Putamen (tissue), 1 donor: Measurements from ENCODE around the gene HNF1A.

Experiments used
- DNase-seq: peaks from one replicate; pipeline ENCODE4 v3.0.0-alpha.2; 2016; ENCODE audit warnings: low spot score

HNF1A gene

DNA sequence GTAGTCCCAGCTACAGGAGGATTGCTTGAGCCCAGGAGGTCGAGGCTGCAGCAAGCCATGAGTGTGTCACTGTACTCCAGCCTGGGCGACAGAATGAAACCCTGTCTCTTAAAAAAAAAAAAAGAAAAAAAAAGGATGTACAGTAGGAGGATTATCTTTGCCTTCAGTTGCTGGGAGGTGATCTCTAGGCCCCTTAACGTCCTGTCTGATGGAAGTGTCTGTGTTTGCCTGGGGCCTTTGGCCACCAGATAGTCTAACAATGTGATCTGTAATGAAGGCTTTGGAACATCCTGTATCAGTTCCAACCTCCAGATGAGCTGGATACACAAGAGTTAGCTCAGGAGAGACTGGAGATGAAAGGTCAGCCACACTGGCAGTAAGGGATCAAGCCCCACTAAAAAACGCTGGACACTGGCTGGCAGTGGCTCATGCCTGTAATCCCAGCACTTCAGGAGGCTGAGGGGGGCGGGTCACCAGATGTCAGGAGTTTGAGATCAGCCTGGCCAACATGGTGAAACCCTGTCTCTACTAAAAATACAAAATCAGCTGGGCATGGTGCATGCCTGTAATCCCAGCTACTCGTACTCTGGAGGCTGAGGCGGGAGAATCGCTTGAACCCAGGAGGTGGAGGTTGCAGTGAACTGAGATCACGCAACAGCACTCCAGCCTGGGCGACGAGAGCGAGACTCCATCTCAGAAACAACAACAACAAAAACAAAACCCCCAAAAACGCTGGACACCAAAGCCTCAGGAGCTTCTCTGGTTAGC, 19.0 kb upstream of the HNF1A start:
- DNase-seq = no peak

DNA sequence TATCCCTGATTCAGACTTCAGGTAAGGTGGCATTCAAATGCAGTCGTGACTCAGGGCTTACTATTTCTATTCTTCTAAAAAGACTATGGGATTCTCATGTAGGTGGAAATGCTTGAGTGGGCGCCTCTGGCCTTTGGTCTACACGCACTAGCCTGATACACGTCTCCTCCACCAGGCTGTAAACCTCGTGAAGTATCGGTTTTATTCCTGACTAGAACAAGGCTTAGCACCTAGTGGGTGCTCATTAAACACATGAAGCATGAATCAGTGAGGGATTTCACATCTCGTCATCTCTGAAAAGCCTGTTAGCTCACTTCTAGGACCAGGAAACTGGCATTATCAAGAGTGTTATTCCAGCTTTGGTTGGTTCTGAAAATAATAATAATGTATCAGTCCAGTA, 17.7 kb upstream of the HNF1A start:
- DNase-seq = no peak

DNA sequence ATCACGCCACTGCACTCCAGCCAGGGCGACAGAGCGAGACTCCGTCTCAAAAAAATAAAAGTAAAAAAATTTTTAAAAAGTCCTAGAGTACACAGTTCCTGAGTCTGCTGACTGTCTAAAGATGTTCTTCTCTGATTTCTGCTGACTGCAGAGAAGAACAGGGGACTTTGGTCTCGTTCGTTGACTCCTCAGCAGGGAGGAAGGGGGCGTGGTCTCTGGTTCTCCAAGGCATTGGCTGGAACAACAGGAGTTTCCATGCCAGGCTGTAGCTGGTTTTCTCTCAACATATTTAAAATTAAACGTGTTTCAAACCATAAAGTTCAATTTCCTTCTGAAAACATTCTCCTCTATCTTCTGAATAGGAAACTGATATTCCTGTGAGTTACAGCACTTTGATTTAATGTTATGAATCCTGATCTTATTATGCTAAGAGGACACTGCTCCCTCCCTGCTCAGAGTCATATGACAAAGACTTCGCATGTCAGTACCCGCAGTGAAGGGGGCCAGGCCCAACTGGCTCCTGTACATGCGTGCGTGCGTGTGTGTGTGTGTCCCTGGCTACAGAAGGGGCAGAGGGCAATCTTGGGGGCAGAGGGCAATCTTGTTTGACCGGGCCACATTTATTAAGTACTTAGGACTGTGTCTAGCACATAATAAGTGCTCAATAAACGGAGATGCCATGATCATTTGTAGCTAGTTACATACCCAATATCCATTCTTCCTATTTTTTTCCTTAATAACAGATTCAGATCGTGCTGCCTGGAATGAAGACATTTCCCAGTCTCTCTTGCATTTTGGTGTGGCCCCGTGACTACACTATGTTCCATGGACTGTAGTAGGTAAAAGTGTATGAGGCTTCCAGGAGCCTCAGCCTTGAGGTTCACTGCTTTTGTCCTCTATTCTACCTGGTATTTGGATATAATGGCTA, 16.5 kb upstream of the HNF1A start:
- no peak for DNase-seq

DNA sequence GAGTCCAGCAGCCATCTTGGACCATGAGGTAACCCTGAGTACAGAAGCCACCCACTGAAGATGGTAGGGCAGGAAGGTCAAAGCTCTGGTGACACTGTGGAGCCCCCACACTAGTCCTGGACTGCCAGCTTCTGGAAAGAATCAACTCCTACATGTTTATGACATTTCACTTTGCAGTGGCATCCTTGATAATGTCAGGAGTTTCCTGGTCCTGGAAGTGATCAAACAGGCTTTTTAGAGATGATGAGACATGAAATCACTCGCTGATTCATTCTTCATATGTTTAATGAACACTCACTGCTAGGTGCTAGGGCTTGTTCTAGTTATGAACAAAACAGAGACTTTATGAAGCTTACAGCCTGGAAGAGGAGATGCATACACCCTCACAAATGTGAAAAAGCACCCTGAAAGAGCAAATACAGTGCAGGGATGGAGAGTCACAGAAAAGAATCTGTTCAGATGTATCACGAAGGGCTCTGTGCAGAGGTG, 15.8 kb upstream of the HNF1A start:
- DNase-seq = no peak

DNA sequence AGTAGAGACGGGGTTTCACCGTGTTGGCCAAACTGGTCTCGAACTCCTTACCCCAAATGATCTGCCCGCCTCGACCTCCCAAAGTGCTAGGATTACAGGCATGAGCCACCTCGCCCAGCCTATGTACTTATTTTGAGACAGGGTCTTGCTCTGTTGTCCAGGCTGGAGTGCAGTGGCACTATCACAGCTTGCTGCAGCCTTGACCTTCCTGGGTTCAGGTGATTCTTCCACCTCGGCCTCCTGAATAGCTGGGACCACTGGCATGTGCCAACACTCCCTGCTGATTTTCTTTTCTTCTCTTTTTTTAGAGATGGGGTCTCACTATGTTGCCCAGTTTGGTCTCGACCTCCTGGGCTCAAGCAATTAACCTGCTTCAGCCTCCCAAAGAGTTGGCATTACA, 14.0 kb upstream of the HNF1A start:
- no peak for DNase-seq

DNA sequence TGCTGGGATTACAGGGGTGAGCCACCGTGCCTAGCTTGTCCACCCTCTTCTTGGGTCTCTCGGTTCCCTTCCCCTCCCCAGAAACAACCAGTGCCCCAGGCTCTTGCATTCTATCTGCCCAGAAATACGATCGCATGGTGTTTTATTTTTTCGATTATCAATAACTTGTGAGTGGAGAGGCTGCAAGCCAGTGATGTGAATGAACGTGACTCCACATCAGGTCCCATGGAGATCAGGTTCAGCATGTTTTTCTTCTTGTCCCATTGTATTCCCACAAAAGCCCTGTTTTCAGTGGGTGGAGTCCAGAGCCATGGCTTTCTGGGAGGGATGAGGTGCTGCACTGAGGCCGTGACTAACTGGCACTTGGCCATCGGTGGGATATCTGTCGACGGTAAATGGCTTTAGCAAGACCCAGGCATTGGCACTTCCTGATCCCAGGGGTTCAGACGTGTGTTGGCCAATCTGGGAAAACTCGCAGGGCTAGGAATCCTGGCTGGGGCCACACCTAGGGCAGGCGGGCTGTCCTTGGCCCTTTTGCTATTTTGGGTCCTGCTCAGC, 12.7 kb upstream of the HNF1A start:
- no peak for DNase-seq

DNA sequence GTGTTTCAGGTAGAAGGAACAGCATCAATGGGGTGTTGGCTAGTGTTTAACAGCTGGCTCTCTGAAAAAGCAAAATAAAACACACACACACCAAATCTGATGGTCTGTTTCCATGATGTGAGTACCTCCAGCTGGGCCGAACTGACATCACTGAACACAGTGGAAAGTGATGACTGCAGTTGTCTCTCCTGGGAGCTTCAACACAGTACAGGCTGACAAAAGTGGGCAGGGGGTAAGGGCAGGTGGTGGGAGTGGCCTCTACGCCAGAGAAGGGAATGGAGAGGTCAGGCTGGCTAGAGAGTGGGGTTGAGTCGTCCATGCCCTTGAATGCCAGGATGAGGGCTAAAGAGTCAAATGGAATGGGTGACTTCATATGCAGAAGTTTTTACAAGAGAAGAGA, 8.0 kb upstream of the HNF1A start:
- no peak for DNase-seq

DNA sequence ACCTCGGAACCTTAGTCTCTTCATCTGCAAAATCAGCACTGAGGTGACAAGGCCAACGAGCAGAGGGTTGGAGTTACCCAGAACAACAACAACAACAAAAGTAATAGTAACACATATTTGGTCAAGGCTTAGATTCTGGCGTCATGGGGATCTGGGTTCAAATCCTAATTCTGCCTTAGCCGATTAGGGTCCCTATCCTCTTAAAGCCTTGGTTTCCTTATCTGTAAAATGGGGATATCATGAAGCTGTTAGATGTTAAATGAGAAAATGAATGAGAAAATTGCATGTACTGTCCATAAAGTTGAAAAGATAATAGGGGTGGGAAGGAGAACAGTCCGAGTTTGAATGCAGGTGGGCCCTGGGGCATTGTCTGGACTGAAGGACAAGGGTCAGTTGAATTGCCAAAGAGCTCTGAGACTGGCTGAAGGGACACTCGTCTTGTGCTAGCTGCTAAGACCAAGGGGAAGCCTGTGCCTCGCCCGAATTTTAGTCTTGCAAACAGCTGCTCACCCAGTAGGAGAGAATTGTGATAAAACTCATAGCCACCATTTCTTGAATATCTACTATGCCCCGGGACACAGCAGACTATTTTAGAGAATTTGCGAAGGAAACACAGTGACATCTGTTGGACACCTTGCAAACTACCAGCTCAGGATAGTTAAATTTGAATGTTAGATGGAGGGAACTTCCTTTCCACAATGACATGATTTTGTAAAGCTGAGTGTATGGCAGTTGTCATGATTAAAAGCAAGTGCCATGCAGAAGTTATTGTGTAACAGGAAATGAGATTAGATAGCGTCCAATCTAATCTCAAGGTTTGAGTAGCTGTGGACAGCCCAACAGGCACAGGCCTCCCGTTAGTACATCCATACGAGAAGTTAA, 6.8 kb upstream of the HNF1A start:
- peak; percentile 43 for DNase-seq

DNA sequence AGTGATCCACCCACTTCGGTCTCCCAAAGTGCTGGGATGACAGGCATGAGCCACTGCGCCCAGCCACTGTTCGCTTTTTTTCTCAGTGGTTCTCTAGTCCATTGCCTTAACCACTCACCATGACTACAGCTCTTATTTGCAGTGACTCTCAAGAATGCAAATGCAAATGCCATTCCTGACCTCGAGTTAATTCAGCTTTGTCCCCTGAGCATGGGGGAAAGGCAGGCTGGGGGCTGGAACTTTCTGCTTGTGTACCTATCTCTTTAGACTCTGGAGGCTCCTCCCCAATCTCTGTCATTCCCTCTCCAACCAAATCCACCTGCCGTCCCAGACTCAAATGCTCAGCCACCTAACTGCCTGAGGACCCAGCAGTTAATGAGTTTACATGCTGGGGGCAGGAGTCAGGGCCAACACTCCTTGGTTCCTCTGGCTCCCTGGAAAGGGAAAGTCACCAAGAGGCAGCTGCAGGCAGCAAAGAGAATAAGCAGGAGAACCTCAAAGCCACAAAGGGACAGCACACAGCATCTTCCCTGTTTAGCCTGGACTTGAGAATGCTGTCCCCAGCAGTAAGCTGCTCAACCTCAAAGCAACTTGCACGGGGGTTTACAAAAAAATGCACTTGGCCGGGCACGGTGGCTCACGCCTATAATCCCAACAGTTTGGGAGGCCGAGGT, 5.3 kb upstream of the HNF1A start:
- DNase-seq = no peak

DNA sequence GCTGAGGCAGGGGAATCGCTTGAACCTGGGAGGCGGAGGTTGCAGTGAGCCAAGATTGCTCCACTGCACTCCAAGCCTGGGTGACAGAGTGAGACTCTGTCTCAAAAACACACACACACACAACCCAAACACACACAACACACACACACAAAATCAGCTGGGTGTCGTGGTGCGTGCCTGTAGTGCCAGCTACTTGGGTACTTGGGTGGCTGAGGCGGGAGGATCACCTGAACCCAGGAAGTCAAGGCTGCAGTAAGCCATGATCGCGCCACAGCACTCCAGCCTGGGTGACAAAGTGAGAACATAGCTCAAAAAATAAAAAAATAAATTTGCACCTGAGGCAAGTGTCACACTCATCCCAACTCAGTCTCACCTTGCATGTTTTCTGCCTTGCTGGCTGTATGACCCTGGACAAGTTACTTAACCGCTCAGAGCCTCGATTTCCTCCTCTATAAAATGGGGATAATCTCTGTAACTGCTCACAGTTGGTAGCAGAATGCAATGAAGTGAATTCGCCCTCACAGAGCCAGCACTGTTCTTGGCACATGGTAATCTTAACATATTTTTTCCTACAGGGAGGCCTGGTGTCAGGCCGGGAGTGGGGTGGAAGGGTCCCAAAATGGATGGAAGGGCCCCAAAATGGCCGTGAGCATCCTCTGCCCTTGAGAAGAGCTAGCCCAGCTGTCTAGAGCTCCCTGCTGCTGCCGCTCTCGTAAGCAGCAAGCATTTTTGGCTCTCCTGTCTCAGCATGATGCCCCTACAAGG, 630 bp upstream of the HNF1A start:
- DNase-seq = no peak

DNA sequence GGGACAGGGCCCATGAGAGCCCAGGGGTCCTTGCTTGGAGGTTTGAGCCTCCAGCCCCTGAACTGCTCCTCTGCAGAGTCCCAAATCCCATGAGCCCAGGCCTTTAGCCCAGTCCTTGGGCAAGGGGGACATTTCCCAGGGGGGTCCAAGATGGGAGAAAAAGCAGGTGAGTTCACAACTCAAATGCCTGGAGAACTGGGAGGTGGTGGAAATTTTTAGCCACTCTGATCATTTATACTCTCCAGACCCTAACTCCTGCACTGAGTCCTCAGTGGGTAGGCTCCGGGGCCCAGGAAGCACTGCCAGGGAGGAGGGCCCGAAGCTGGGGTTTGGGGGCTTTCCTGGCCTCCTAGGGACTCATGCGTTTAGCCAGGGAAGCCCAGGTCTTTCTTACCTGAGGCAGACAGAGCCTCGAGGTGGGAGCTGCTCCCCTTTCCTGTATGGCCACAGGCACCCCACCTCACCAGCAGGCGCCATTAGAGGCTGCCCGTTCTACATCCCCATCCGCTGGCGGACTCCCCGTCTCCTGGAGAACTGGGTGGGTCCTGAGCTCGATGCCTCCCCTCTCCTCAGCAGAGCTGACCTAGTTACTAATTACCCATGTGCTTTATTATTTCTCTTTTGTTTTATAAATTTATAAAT, 998 bp downstream of the HNF1A start:
- no peak for DNase-seq

DNA sequence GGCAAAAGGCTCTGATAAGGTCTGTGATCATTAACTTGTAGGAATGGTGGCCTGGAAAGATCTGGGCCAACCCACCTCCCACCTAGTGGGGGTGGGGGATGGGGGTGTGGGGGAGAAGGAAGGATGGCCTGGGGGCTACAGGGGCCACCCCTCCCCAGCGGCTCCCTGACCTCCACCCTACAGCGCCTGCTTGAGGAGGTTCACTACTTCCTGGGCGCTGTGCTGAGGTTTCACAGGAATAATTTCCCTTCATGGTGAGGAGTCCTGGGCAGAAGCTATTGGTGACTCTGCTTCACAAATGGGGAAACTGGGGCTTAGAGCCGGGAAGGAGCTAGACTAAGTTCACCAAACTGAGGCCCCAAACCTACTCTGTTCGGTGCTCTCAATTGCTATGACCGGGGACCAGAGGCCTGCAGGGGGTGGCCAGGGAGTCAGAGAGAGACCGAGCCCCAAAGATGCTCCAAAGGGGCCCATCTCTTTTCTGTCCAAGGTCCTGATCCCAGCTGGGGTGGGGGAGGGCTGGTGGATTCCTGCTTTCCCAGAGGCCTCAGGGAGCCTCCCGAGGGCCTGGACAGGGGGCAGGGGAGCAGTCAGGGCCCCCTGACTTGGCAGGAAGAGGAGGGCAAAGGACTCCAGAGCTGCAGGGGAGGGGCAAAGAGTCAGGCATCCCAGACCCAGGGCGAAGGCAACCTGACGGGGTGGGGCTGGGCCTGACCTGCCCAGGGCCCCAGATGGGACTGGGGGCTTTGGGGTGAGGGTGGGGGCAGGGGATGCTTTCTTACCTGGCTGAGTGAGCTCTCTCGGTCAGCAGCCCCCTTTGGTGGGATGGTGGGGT, 1.7 kb downstream of the HNF1A start:
- no peak for DNase-seq

DNA sequence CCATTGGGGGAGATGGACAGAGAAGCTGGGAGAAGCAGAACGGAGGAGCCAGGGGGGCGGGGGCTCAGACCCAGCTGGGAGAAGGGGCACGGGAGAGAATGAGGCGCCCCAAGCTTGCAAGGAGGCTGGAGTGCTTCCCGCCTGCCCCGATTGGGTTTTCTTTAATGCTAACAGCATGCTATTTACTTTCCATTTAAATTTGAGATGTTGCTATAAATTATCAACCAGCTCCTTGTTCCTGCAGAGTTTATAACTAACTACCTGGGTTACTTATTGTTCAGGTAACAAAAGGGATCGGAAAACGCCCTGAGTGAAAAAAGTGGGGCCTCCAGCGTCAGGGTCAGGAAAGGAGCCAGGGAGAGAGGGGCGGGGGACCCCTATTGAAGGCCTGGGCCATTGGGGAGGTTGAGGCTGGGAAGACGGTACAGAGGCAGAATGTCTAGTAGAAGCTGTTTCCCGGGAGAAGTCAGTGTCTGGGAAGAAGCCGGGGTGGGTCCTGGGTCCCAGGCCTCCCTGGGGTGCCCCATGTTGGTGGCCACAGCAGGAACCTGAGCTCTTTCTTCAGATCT, 2.5 kb downstream of the HNF1A start:
- no peak for DNase-seq

DNA sequence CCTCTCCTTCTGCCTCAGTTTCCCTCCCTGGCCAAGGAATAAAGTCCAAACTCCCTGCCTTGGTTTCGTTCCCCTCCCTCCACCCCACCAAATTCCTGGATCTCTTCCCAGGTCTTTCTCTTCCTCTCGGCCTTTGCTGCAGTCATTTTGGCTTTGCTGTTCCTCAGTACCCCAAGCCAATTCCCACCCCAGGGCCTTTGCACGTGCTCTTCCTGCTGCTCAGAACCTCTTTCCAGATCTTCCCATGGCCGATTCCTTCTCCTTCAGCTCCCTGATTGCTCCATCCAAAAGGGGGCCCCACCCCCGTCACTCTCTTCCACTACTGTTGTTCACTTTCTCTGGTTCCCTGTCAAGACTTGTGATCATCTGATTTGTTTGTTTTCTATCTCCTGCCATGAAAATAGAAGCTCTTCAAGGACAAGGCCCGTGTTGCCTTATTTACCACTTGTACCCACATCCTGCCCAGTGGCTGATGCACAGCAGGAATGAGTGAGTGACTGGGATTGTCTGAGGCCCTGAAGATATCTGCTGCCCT, 3.1 kb downstream of the HNF1A start:
- no peak for DNase-seq

DNA sequence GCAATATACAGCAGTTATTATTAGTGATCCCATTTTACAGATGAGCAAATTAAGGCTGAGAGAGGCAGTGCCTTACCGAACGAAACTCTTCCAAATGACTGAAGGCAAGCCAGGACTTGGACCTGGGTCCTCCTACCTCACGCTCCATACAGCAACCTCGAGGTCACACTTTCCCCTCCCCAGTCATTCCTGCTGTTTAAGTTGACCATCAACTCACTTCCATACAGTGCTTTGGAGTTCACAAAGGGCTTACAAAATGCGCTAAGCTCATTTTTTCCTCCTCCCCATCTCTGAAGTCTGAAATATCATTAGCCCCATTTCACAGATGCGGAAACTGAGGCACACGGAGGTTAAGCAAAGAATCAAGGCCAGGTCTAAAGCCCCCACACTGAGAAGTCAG, 4.3 kb downstream of the HNF1A start:
- no peak for DNase-seq

DNA sequence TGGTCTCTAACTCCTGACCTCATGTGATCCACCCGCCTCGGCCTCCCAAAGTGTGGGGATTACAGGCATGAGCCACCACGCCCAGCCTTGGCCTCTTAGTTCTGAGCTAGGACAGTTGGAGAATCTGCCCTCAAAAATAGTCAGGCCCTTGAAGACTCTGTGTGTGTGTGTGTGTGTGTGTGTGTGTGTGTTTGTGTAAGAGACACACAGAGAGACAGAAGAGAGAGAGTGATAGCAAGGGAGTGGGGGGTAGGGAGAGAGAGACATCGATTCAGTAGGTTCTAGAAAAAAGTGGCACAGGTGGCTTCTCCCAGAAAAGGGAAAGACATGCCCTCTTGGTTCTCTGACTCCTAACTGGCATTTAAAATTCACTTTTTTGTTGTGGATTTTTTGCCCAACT, 5.4 kb downstream of the HNF1A start:
- no peak for DNase-seq

DNA sequence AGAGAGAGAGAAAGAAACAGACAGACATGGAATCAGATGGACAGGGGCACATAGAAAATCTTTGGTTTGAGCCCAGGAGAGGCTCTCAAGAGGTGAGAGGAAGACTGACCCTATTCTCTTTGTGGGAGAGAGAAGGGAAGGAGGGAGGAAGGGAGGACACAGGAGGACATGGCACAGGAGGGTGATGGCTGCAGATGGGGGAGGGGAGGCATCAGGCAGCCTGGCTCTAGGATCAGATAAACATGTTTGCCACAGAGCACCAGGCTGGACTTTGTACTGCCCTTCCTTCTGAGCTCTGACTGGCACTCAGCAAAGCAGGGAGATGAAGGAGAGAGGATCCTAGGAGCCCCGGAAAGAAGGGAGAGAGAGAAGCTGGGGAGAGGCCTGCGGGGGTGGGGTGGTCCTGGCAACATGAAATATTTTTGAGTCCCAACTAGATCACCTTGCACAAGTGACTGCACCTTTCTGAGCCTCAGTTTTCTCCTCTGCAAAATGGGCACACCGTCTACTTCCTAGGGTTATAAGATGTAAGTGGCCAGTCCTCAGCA, 6.1 kb downstream of the HNF1A start:
- DNase-seq = no peak

DNA sequence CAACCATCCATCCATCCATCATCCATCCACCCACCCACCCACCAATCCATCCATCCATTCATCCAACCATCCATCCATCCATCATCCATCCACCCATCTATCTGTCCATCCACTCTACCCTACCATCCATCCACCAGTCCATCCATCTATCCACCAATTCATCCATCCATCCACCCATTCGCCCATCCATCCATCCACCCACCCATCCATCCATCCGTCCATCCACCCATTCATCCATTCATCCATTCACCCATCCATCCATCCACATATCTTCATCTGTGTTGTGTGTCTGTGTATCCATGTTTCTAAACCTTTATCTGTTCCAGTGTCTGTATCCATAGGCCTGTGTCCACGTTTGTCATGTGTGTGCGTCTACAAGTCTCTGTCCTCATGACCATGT, 9.9 kb downstream of the HNF1A start:
- DNase-seq = no peak
